GM19025 (cell line): ENCODE data around the gene TNNI3.
"Not testable (repeated sequence)": the region's sequence is repeated elsewhere in the genome, so short reads cannot be mapped to it uniquely, and the experiment has no call there.

ENCODE experiments used
- ATAC-seq: cut with Tn5 transposase; IDR thresholded peaks from one replicate; pipeline ENCODE4 v1.9.1; 2021; ENCODE audit warnings: mild to moderate bottlenecking, low read depth, moderate library complexity; ENCODE audit not compliant: unreplicated experiment

TNNI3 gene

DNA sequence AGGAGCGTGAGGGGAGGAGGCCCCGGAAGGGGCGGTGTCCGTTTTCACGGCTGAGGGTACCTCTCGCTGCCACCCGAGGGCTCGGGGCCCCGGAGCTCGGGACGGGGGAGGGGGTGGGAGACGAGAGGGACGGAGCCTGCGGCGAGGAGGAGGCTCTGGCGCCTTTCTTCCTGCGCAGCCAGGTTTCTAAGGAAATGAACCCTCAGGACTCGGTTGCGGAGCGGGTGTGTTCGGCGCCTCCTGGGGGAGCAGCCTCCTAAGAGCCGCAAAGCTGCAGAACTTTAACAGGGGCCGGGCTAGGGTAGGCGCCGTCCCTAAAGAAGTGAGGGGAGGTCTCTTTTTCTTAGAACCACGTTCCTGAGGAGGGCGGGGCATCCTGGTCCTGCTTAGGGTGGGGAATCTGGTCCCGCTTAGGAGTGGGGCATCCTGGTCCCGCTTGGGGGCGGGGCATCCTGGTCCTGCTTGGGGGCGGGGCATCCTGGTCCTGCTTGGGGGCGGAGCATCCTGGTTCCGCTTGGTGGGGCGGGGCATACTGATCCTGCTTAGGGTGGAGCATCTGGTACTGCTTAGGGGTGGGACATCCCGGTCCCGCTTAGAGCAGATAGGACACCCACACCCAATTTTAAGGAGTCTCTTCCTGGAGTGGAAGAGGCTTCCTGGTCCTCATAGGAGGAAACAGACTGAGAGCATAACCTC is 16.3 kb upstream of the TNNI3 start:
- ATAC-seq: no peak

DNA sequence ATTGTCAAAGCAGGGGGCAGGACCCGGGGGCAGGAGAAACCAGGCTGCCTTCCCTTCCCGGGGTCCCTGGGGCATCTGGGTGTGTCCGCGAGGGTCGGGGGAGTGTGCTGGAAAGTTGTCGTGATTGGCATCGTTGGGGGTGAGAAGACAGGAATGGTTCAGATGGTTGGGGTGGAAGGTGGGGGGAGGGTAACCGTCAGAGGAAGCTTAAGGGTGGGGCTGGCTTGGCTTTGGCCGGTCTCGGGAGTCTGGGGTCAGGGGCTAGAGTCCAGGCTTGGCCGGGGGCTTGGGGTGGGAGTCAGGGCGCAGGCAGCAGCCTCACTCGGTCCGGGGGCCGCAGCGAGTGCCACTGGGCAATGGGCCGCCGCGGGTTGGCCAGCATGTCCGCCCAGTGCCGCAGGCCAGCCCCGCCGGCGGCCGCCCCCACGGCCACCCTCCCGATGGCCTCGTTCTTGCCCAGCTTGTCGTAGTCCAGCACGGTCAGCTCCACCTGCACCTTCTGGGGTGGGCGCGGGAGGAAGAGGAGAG is 15.7 kb upstream of the TNNI3 start:
- no peak for ATAC-seq

DNA sequence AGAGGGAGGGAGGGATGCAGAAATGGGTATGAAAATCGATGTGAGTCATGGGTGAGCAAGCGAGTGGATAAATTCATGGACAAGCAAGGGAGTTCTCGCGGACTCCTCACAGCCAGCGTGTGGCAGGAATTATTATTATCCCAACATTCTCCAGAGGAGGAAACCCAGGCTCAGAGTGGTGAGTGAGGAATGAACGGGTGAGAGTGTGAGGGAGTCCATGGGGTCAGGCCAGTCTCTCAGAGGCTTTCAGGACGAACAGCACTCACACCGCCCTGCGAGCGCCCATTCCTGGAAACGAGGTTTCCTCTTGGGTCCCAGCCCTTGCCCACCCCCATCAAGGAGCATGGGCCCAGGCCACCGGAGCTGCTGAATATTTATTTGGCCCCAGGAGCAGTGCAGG is 15.2 kb upstream of the TNNI3 start:
- no peak for ATAC-seq

GRCh38 chr19:55172318-55172717 is 14.8 kb upstream of the TNNI3 start:
- ATAC-seq: not testable (repeated sequence)

GRCh38 chr19:55171440-55171839 is 13.9 kb upstream of the TNNI3 start:
- no peak for ATAC-seq

GRCh38 chr19:55169136-55169535 is 11.6 kb upstream of the TNNI3 start:
- ATAC-seq: no peak

DNA sequence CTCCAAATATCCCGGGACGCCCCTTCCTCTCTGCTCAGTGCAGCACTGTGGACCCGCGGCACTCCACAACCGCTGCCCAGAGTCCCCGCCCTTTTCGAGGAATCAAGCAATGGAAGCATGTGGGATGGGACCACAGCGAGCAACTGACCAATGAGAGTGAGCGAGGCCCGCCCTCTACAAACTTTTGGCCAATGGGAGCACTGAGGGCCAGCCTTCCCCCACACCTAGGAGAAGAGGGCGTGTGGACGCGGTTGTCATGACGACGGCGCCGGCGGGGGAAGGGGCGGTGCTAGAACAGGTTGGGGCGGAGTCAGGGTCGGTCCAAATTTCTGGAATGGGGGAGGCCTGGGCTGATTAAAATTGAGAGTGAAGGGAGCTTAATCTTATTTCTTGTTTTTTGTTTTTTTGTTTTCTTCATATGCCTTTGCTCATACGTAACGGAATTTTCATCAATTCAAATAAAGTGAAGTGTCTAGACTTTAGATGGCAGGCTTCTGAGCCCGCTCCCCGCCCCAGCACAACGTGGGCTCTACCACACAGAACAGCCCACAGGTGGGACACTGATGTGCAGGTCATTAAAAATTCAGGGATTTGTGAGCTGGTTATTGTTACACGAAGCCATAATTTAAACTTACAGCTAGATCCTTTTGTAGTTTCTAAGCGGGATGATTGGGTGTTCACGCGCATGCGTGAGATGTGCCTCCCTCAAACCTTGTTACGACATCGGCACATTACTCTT is 9.2 kb upstream of the TNNI3 start, which contains the start of gene DNAAF3:
TSS of gene DNAAF3 (minus strand) at position 84 of the 739 bp plus-strand sequence. CDS start 200 bp downstream, outside the sequence.
- peak; percentile 58 for ATAC-seq

DNA sequence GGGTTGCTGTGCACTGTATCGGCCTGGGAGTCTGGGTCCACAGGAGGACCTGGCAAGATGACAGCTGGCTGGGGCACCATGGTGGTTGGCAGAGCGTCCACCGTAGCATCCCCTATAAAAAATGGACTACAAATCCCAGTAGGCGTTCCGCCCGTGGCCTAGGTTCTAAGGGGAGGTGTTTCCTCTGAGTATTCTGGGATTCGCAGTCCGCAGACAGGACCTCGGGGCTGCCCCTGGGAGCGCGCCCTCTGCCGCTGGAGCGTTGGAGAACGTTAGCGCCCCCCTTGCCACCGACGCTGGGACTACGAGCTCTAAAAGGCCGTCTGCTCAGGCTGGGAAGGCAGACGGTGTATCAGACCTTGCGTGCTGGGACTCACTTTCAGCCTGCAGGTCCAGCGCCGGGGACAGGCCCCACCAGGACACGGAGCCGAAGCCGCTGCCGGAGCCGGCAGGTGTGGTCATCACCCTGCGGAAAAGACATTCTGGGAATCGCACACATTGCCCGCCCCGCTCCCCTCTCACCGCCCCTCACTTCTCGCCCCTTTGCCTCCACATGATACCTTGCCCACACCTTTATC is 8.5 kb upstream of the TNNI3 start:
- no peak for ATAC-seq

DNA sequence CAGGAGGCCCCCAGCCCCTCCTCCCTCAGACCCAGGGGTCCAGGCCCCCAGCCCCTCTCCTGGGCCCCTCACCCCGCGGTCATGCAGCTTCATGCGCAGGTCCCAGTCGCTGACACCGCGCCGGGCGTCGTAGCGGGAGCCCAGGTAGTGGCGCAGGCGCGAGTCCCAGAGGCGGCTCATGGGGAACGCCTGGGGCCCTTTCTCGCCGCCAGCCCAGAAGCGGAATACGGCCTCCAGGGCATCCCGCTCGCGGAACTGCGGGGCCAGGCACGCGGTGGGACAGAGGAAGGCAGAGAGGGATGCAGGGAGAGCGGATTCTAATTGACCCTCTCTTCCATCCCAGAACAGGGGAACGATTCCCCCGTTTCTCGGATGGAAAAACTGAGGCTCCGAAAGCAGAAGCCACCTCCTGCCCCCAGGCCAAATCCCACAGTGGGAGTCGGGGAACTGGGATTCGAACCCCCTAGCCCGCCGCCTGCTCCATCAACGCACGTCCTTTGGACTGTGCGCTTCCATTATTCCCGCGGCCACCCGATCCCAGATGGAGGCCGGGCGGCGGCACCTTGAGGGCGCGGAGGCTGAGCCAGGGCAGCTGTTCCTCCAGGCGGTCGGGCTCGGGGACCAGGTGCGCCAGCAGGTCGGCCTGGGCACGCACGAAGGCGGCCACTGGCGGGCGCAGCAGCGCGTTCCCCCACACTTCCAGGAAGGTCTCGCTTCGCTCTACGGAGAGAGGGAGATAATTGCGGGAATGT is 4.2 kb upstream of the TNNI3 start:
- ATAC-seq: no peak

GRCh38 chr19:55160986-55161365 is 3.4 kb upstream of the TNNI3 start:
- ATAC-seq: no peak

- ATAC-seq: no peak
Observed at GRCh38 chr19:55160128-55160985, 2.8 kb upstream of the TNNI3 start.

GRCh38 chr19:55158848-55159749 is 1.6 kb upstream of the TNNI3 start:
- ATAC-seq: no peak

- no peak for ATAC-seq
Observed at GRCh38 chr19:55158423-55158822, 891 bp upstream of the TNNI3 start.

- ATAC-seq: no peak
Observed at GRCh38 chr19:55156202-55157063, 1.1 kb downstream of the TNNI3 start.

DNA sequence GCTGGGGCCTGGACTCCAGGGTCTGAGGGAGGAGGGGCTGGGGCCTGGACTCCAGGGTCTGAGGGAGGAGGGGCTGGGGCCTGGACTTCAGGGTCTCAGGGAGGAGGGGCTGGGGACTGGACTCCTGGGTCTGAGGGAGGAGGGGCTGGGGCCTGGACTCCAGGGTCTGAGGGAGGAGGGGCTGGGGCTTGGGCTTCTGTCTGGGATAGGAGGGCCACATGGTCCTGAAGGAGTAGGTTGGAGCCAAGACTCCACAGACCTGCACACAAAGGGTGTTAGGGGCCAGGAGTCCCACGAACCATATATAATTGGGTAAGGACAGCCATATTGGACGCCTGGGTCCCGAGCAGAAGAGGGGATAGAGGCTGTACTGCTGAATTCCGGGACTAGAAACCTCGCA is 1.7 kb downstream of the TNNI3 start:
- ATAC-seq: not testable (repeated sequence)

DNA sequence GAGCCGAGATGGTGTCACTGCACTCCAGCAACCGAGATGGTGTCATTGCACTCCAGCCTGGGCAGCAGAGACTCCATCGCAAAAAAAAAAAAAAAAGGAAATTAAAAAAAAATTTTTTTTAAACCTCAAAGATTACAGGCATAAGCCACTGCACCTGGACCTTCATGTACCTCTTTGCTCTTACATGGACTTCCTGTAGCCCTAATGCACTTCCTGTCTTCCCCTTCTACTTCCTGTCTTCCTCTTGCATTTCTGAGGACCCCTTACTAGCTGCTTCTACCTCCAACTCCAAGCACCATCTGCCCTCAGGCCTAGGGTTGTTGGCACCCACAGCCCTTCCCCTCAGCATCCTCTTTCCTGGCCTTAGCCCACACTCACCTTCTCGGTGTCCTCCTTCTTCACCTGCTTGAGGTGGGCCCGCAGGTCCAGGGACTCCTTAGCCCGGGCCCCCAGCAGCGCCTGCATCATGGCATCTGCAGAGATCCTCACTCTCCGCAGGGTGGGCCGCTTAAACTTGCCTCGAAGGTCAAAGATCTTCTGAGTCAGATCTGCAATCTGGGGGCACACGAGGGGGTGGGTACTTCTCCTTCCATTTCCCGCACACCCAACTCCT is 3.8 kb downstream of the TNNI3 start:
- ATAC-seq: no peak

DNA sequence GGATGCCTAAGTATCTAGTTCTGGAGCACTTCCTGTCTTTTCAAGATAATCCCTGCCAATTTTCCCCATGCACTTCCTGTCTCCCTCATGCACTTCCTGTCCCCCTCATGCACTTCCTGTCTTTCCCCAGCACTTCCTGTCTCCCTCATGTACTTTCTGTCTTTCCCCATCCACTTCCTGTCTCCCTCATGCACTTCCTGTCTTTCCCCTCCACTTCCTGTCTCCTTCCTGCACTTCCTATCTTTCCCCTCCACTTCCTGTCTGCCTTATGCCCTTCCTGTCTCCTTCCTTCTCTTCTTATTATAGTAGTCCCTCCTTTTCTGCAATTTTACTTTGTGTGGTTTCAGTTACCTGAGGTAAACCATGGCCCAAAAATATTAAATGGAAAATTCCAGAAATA is 5.5 kb downstream of the TNNI3 start:
- no peak for ATAC-seq
